Activated CD4-positive, alpha-beta memory T cell treated with anti-CD3 and anti-CD28 coated beads for 36 hours (primary cell): ENCODE results near the gene LUC7L2. TPM values are rescaled to one million over a fixed set of nuclear protein-coding genes. Genes with fewer than 3 reads are reported as not detected.
"Not testable (repeated sequence)": the region's sequence is repeated elsewhere in the genome, so short reads cannot be mapped to it uniquely, and the experiment has no call there.

Source experiments
- CTCF ChIA-PET: fragments of 350-600 bp; sonication (Branson Sonifier 250); formaldehyde crosslinking; loops from one replicate; lab custom pipeline; 2021; ENCODE audit warnings: antibody characterized with exemption, inconsistent platforms; lab: Charles Lee
- POLR2A ChIA-PET: fragments of 350-600 bp; sonication (Branson Sonifier 250); formaldehyde crosslinking; loops from one replicate; lab custom pipeline; 2021; ENCODE audit warnings: antibody characterized with exemption; lab: Charles Lee
- DNase-seq: peaks from one replicate; pipeline ENCODE4 v3.0.0-alpha.2; 2020
- H3K27ac Mint-ChIP-seq: one replicate; pipeline ENCODE4 v1.8.0; 2021; ENCODE audit warnings: mixed read lengths
- H3K27me3 Mint-ChIP-seq: one replicate; pipeline ENCODE4 v1.8.0; 2021; ENCODE audit warnings: mixed read lengths
- H3K36me3 Mint-ChIP-seq: one replicate; pipeline ENCODE4 v1.8.0; 2021; ENCODE audit warnings: mixed read lengths
- H3K4me1 Mint-ChIP-seq: one replicate; pipeline ENCODE4 v1.8.0; 2021; ENCODE audit warnings: low read depth, mixed read lengths
- H3K4me3 Mint-ChIP-seq: one replicate; pipeline ENCODE4 v1.8.0; 2021; ENCODE audit warnings: mild to moderate bottlenecking, mixed read lengths
- H3K9me3 Mint-ChIP-seq: one replicate; pipeline ENCODE4 v1.8.0; 2021; ENCODE audit warnings: mixed read lengths
- intact Hi-C: fragments of 100-400 bp; cut with micrococcal nuclease; formaldehyde crosslinking; loops from one replicate; pipeline ENCODE4 v1.15.1; 2023
- total RNA-seq, 2 experiments: library from RNA; stranded (reverse); gene quantifications; one replicate each; pipeline ENCODE4 v1.2.3, GENCODE V29; 2021

The LUC7L2 gene
- total RNA-seq, 2 experiments from 2014 or later = 105 to 114 TPM

DNA sequence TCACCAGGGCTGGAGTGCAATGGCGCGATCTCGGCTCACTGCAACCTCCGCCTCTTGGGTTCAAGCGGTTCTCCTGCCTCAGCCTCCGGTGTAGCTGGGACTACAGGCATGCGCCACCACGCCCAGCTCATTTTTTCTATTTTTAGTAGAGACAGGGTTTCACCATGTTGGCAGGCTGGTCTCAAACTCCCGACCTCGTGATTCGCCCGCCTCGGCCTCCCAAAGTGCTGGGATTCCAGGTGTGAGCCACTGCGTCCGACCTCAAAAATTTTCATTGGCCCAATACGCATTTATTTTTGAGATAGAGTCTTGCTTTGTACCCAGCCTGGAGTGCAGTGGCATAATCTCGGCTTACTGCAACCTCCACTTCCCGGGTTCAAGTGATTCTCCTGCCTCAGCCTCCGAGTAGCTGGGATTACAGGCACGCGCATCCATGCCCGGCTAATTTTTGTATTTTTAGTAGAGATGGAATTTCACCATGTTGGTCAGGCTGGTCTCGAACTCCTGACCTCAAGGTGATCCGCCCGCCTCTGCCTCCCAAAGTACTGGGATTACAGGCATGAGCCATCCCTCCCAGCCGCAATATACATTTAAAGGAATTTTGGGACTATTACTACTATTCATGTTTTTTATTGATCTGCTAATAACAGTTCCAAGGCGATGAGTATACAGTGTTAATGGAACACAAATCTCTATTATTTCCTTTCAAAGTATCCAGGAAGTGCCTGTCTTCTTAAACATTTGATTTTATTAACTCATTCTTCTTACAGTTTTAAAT lies 1.8 kb upstream of the LUC7L2 start:
- Mint-ChIP-seq H3K27ac (peak overlapping the region; percentile 99), H3K4me1 (peaks cover 30% of the 10 kb centered on the region), H3K36me3 (peaks cover 22% of the 10 kb centered on the region), H3K4me3 (peak overlapping the region; percentile 97)
- H3K27me3 Mint-ChIP-seq, CTCF ChIA-PET, DNase-seq, H3K9me3 Mint-ChIP-seq: not testable (repeated sequence)
- POLR2A ChIA-PET = interaction anchor here (0.7 to 3.5 kb wide), 3 partner anchors 16 to 127 kb away, joined by 3 to 29 read pairs (median 3); partner anchors contain the start of gene FMC1
- intact Hi-C loops = loop anchor here (5.0 to 10.0 kb wide), 2 partner anchors 417 to 819 kb away; partner anchors contain the start of genes HIPK2 and KDM7A

DNA sequence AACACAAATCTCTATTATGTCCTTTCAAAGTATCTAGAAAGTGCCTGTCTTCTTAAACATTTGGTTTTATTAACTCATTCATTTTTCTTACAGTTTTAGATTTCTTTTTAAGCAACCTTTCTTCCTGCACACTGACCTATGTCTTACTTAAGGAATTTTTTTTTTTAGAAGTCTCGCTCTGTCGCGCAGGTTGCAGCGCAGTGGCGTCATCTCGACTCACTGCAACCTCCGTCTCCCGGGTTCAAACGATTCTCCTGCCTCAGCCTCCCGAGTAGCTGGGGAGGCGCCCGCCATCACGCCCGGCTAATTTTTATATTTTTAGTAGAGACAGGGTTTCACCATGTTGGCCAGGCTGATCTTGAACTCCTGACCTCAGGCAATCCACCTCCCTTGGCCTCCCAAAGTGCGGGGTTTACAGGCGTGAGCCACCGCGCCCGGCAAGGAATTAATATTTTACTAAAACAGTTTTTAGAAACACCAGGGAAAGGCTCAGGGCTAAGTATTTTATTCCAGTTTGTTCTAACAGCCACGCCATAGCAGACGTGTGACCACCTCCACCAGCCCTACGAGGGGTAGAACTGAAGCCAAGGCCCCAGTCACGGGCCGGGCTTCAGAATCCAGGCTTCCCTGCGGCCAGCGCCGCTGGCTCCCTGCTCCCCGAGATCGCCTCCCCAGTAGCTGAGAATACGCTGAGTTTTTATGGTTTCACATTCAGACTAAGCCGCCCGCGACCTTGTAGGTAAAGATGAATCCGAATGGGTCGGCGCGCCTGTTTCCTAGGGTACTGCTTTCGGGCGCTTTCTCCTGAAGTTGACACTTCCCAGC lies 941 bp upstream of the LUC7L2 start:
- DNase-seq = peak; percentile 71
- Mint-ChIP-seq H3K27ac (peak overlapping the region; percentile 99), H3K4me1 (peaks cover 36% of the 10 kb centered on the region), H3K36me3 (peaks cover 25% of the 10 kb centered on the region), H3K27me3 (no peaks in the 10 kb centered on the region), H3K9me3 (no peaks in the 10 kb centered on the region), H3K4me3 (peak overlapping the region; percentile 97)
- CTCF ChIA-PET = interaction anchor here (1.5 to 1.9 kb wide), 2 partner anchors 19 to 263 kb away, joined by 4 to 11 read pairs; no protein-coding TSS in a partner anchor
- POLR2A ChIA-PET = interaction anchor here (0.5 to 3.5 kb wide), 8 partner anchors 7 to 300 kb away, joined by 3 to 29 read pairs (median 4); partner anchors contain the start of gene FMC1
- intact Hi-C loops = loop anchor here (1.0 to 10.0 kb wide), 4 partner anchors 18 to 819 kb away; partner anchors contain the start of genes HIPK2, KDM7A and UBN2

DNA sequence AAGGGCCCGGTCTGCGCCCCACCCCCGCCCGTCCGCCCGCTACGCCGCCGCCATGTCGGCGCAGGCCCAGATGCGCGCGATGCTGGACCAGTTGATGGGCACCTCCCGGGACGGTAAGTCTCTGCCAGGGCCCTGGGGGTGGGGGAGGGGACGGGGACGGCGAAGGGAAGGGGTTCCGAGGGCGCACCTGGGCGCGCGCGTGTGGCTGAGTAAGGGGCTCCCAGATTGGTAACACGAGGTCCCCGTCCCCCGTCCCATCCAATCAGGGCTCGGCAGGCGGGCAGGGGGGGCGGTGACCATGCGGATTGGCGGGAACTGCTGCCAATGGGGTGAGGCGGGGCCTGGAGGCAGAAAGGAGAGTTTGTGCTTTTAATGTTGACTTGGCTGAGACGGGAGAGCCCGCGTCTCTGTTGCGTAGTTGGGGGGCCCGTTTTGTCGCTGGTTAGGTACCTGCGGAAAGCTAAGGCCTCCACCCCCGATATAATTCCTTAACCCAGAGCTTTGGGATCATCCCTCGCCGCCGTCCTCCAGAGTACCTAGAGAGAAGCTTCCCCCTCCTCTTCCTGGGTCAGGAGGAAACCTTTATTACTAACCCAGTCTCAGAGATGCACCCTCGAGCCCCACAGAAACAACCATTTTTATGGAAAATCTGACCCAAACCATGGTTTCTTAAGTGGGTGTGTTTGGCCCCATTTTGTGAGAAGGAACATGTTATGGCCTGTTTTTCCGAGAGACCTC lies 685 bp downstream of the LUC7L2 start:
- H3K27me3 Mint-ChIP-seq = no peaks in the 10 kb centered on the region
- POLR2A ChIA-PET = interaction anchor here (0.8 to 3.5 kb wide), 11 partner anchors 9 to 1117 kb away, joined by 3 to 29 read pairs (median 5); partner anchors contain the start of gene FMC1
- CTCF ChIA-PET = interaction anchor here (0.5 to 1.9 kb wide), 4 partner anchors 20 to 965 kb away, joined by 3 to 11 read pairs (median 4); no protein-coding TSS in a partner anchor
- H3K4me3 Mint-ChIP-seq = peak overlapping the region; percentile 97
- H3K4me1 Mint-ChIP-seq = peaks cover 47% of the 10 kb centered on the region
- no peaks in the 10 kb centered on the region for H3K9me3 Mint-ChIP-seq
- intact Hi-C loops = no loop called here
- peak overlapping the region; percentile 99 for H3K27ac Mint-ChIP-seq
- DNase-seq = peak; percentile 99
- peaks cover 36% of the 10 kb centered on the region for H3K36me3 Mint-ChIP-seq

DNA sequence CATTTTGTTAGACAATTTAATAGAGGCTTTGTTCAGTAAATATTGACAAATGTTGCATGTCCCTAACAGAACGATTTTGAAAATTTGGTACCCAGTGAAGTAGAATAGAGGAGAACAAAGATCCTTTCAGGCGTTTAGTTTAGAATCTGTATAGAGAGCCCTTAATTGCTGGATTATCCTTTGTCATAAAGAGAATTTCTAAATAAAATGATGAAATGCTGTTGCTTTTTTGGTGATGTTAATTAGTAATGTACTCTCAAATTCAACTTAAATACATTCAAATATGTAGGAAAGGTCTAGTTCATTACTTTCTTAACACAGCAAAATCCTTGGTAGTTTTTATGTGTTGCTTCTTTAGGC lies 1.2 kb downstream of the LUC7L2 start:
- ChIA-PET CTCF (interaction anchor here (1.9 kb wide), 1 partner anchor 21 kb away, joined by 11 read pairs; no protein-coding TSS in a partner anchor), POLR2A (interaction anchor here (1.1 to 3.5 kb wide), 4 partner anchors 8 to 267 kb away, joined by 5 to 29 read pairs (median 10); partner anchors contain the start of gene FMC1)
- intact Hi-C loops = no loop called here
- peak overlapping the region; percentile 99 for H3K27ac Mint-ChIP-seq
- H3K27me3 Mint-ChIP-seq = no peaks in the 10 kb centered on the region
- peak overlapping the region; percentile 97 for H3K4me3 Mint-ChIP-seq
- H3K9me3 Mint-ChIP-seq = no peaks in the 10 kb centered on the region
- peaks cover 52% of the 10 kb centered on the region for H3K4me1 Mint-ChIP-seq
- peaks cover 38% of the 10 kb centered on the region for H3K36me3 Mint-ChIP-seq
- no peak for DNase-seq

DNA sequence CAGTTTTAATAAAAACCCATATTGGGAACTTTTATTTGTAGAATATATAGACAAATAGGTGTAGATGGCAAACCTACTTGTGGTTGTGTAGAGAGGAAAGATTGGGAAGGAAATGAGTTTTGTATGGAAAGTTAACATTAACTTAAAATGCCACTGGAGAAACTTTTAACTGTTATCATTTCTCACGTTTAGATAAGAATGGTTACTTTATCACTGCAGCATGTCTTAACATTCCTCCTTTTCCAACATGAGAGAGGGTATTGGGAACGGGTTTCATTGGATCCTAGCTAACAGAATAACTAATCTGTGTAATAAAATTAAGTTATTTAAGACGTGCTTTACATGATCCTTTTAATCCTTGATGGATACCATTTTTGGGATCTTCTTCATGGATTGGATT lies 1.8 kb downstream of the LUC7L2 start:
- intact Hi-C loops = no loop called here
- Mint-ChIP-seq H3K4me1 (peaks cover 58% of the 10 kb centered on the region), H3K36me3 (peaks cover 41% of the 10 kb centered on the region), H3K4me3 (peak overlapping the region; percentile 97), H3K27ac (peak overlapping the region; percentile 99), H3K27me3 (no peaks in the 10 kb centered on the region), H3K9me3 (no peaks in the 10 kb centered on the region)
- CTCF ChIA-PET = no interaction called here
- POLR2A ChIA-PET = interaction anchor here (0.6 kb wide), 1 partner anchor 256 kb away, joined by 5 read pairs; no protein-coding TSS in a partner anchor
- DNase-seq = no peak

DNA sequence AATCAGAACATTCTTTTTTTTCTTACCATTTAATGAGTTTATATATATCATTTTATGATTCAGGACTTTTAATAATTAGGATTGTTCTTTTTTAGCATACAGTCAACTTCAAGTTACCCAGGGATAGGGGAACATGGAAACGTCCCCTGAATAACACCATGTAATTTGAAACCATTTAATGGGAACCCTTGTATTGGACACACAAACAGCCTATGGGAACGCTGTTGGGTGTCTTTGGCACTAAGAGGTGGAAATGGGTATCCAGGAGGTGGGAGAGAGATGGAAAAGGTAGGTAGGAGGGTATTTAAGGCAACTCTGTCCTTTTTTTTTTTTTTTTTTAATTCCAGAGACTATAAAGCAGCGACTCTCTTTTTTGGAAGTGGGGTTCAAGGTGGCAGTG lies 2.6 kb downstream of the LUC7L2 start:
- H3K36me3 Mint-ChIP-seq = peaks cover 42% of the 10 kb centered on the region
- H3K9me3 Mint-ChIP-seq = no peaks in the 10 kb centered on the region
- CTCF ChIA-PET = no interaction called here
- no peak overlapping the region for H3K27ac Mint-ChIP-seq
- POLR2A ChIA-PET = no interaction called here
- intact Hi-C loops = no loop called here
- H3K4me1 Mint-ChIP-seq = peaks cover 56% of the 10 kb centered on the region
- no peak for DNase-seq
- no peak overlapping the region for H3K4me3 Mint-ChIP-seq
- H3K27me3 Mint-ChIP-seq = no peaks in the 10 kb centered on the region

DNA sequence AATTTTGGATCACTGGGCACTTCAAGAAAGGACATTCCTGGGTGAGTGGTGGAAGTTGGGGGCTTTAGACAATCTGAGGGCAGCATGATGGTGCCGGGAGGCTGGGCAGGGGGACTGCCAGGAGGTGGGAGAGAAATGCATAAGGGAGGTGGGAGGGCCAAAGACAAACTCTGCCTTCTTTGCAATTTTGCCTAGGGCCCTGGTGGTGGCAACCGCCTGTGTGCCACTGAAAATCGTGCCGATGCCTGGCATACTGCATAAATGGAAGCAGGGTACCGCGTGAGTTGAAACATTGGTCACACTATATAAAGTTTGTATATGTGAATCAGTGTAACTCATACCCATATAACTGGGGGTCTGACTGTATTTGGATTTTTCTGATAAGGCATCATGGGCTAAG lies 3.3 kb downstream of the LUC7L2 start:
- Mint-ChIP-seq H3K4me1 (peaks cover 61% of the 10 kb centered on the region), H3K36me3 (peaks cover 47% of the 10 kb centered on the region), H3K4me3 (peak overlapping the region; percentile 65), H3K27ac (peak overlapping the region; percentile 58), H3K27me3 (no peaks in the 10 kb centered on the region), H3K9me3 (no peaks in the 10 kb centered on the region)
- no peak for DNase-seq
- CTCF ChIA-PET = no interaction called here
- intact Hi-C loops = no loop called here
- POLR2A ChIA-PET = no interaction called here

DNA sequence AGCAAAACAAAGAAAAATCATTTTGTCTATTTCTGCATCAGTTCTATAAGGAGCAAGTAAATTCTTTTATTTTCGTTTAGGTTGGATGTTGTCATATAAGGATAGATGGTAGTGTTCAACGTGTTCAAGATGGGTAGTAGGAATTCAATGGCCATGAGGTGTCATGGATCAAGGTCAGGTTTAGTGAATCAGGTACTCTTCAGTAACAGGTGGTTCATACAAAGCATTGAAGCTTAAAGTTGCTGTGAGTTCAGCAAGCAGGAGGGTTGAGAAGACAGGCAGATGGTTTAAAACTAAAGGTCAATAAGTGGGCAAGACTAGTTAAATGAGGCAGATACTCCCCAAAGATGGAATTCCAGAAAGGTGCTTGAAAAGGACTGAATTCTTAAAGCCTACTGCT lies 5.6 kb downstream of the LUC7L2 start:
- no peaks in the 10 kb centered on the region for H3K9me3 Mint-ChIP-seq
- ChIA-PET CTCF (no interaction called here), POLR2A (no interaction called here)
- intact Hi-C loops = no loop called here
- no peak overlapping the region for H3K4me3 Mint-ChIP-seq
- peak overlapping the region; percentile 49 for H3K27ac Mint-ChIP-seq
- DNase-seq = no peak
- H3K27me3 Mint-ChIP-seq = no peaks in the 10 kb centered on the region
- H3K4me1 Mint-ChIP-seq = peaks cover 73% of the 10 kb centered on the region
- peaks cover 41% of the 10 kb centered on the region for H3K36me3 Mint-ChIP-seq

DNA sequence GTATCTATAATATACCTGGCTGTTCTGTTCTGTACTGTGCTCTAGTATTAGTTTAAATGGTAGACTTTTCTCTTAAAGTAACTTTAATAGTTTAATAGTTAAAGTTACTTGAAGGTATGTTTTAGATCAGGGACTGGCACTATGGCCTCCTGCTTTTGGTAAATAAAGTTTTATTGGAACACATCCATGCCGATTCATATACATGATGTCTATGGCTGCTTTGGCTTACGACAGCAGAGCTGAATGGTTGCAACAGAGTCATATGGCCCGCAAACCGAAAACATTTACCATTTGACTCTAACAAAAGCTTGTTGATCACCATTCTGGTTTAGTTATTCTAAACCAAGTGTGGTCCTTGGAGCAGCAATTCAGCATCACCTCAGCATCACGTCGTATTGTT lies 6.7 kb downstream of the LUC7L2 start:
- intact Hi-C loops = no loop called here
- peaks cover 34% of the 10 kb centered on the region for H3K36me3 Mint-ChIP-seq
- POLR2A ChIA-PET = interaction anchor here (1.0 kb wide), 1 partner anchor 15 kb away, joined by 3 read pairs; no protein-coding TSS in a partner anchor

DNA sequence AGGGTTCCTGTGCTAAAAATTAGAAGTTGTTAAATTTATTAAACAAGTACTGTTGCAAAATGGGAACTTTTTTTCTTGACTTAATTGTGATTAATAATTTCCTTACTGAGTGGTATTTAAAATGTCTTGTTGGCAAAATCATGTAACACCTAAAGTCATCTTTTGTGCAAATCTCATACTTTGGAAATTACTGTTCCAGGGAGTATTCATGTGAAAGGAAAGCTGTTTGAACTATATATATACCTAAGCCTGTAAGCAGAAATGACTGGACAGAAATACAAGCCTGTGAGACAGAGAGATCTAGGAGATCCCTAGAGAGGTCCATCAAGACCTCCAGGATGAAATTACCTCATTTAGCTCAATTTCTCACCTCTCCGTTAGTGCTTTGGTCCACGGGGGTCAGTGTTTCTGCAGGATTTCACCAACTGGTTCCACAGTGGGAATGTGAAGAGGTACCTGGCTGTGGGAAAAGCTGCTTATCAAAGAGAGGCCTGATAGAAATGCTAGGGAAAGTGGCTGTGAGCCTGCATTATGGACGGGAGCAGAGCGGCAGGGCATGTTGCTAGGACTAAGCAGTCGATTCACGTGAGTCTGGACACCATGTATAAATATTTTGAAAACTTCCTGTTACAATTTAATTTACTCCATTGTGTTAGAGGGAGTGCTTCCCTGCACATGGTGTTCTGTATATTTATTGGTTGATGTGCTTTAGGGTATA lies 7.9 kb downstream of the LUC7L2 start:
- peaks cover 31% of the 10 kb centered on the region for H3K36me3 Mint-ChIP-seq
- no peaks in the 10 kb centered on the region for H3K27me3 Mint-ChIP-seq
- ChIA-PET POLR2A (interaction anchor here (0.8 kb wide), 1 partner anchor 195 kb away, joined by 3 read pairs; no protein-coding TSS in a partner anchor), CTCF (interaction anchor here (0.6 kb wide), 1 partner anchor 43 kb away, joined by 3 read pairs; no protein-coding TSS in a partner anchor)
- DNase-seq = no peak
- peak overlapping the region; percentile 51 for H3K27ac Mint-ChIP-seq
- H3K4me1 Mint-ChIP-seq = peaks cover 79% of the 10 kb centered on the region
- no peaks in the 10 kb centered on the region for H3K9me3 Mint-ChIP-seq
- intact Hi-C loops = no loop called here
- H3K4me3 Mint-ChIP-seq = peak overlapping the region; percentile 20

More for the DNA sequence above, 6.7 kb downstream of the LUC7L2 start:
- CTCF ChIA-PET = no interaction called here
- H3K27me3 Mint-ChIP-seq = no peaks in the 10 kb centered on the region
- DNase-seq = no peak
- H3K4me3 Mint-ChIP-seq = no peak overlapping the region
- peaks cover 80% of the 10 kb centered on the region for H3K4me1 Mint-ChIP-seq
- H3K9me3 Mint-ChIP-seq = no peaks in the 10 kb centered on the region
- no peak overlapping the region for H3K27ac Mint-ChIP-seq
